Measurements from ENCODE around the gene SLC35F5.
"Not testable (repeated sequence)": the region's sequence is repeated elsewhere in the genome, so short reads cannot be mapped to it uniquely, and the experiment has no call there.

SLC35F5 gene

GRCh38 chr2:113755035-113755834 is 1.2 kb downstream of the SLC35F5 start:
- DNase-seq (ENCODE audit: low read depth) = no peak

GRCh38 chr2:113754160-113754559 is 2.3 kb downstream of the SLC35F5 start:
- no peak for DNase-seq (ENCODE audit: low read depth)

DNA sequence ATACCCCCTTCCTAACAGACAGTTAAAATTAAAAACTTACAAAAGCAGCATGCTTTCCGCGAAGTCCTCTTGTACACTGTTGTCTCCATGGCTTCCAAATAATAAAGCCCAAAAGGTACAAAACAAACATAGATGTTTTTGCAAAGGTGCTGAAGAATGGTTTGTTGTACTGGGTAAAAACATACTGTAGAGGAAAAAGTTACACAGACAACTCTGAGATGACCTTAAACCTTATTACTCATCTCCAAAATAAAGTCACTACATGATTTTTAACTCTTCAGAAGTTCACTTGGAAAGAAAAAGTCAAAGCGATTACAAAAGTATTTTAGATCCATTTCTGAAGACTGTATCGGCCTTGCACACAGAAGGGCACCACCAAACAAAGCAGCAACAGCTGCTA is 6.1 kb downstream of the SLC35F5 start:
- no peak for DNase-seq (ENCODE audit: low read depth)

DNA sequence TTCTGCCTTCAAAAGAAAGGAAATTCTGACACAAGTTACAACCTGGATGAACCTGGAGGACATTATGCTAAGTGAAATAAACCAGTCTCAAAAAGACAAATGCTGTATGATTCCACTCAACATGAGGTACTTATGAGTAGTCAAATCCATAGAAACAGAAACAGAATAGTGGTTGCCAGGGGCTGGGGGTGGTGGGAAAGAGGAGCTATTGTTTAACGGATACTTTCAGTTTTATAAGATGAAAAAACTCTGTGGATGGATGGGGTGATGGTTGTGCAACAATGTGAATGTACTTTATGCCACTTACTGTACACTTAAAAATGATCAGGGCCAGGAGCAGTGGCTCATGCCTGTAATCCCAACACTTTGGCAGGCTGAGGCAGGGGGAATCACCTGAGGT is 15.4 kb downstream of the SLC35F5 start:
- no peak for DNase-seq (ENCODE audit: low read depth)

GRCh38 chr2:113739849-113740248 is 16.6 kb downstream of the SLC35F5 start:
- DNase-seq (ENCODE audit: low read depth) = no peak

- no peak for DNase-seq (ENCODE audit: low read depth)
Measured at GRCh38 chr2:113734185-113734584, 22.3 kb downstream of the SLC35F5 start.

- DNase-seq (ENCODE audit: low read depth) = no peak
Measured at GRCh38 chr2:113724010-113724409, 32.4 kb downstream of the SLC35F5 start.

- DNase-seq (ENCODE audit: low read depth) = no peak
Measured at GRCh38 chr2:113723411-113723810, 33.0 kb downstream of the SLC35F5 start.

DNA sequence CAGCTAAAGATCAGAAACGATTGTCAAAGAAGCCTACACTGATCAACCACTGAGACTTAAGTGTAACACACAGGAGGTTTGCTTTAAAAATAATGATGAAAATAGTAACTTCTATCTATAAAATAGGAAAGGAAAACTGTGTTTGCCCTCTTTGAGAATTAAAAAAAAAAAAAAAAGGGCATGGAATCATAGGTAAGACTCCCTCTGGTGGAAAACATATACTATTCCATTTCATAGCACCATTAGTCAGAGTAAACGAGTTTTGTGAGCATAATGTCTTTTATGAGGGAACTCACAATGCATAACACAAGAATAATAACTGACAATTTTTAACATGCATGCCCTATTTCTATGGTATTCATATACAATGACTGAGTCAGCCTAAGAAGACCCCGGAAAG is 36.3 kb downstream of the SLC35F5 start:
- DNase-seq (ENCODE audit: low read depth) = no peak

DNA sequence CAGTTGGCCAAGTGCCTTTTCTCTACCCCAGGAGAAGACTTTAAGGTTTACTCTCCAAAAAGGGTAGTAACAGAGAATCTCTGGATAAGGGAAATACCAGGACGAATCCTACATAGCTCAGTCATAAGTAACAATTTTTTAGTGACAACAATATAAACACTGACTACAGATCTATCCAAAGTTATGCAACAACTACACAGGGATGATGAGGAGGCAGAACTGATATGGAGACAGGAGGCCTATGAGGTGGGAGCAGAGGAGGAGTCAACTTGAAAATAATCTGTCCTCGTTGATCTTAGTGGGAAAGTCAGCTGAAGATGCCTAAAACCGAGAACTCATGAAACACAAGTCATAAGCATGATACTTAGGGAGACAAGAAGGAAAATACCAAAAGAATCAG is 40.2 kb downstream of the SLC35F5 start:
- DNase-seq (ENCODE audit: low read depth) = no peak

- DNase-seq (ENCODE audit: low read depth) = no peak
Measured at GRCh38 chr2:113712941-113713340, 43.5 kb downstream of the SLC35F5 start.

DNA sequence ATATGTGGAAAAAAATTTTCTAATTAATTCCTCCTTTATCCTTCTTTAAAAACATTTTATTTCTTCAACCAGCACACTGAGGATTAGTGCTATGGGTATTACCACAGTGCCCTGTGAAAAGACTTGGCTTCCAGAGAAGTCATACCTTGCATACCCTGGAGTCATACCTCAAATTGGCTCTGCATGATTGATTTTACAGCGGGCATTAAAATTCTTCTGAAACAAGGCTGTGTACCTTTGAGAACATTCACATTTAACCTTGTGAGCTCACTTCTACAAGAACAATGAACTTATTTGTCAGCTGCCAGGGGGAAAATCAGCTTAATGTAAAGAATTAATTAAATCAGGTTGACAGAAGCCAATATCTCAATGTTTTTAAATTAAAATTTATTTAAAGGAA is 44.6 kb downstream of the SLC35F5 start:
- DNase-seq (ENCODE audit: low read depth) = no peak

GRCh38 chr2:113709022-113709421 is 47.4 kb downstream of the SLC35F5 start:
- no peak for DNase-seq (ENCODE audit: low read depth)

DNA sequence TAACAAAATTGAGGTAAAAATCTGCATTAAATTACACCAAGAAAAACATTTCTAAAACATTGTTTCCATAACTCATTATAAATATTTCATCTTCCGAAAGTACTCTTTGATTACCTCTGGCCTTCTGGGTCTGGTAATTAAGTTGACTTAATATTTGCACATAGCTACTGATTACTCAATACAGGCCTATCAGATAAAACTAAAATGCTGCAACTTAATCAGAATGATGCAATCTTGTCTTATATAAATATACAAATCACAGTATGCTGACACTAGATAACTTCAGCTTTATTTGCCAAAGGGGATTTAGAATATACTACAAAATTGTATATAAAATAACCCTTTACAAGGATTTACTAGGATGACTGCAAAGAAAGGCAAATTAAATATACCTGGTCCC is 49.3 kb downstream of the SLC35F5 start:
- no peak for DNase-seq (ENCODE audit: low read depth)

DNA sequence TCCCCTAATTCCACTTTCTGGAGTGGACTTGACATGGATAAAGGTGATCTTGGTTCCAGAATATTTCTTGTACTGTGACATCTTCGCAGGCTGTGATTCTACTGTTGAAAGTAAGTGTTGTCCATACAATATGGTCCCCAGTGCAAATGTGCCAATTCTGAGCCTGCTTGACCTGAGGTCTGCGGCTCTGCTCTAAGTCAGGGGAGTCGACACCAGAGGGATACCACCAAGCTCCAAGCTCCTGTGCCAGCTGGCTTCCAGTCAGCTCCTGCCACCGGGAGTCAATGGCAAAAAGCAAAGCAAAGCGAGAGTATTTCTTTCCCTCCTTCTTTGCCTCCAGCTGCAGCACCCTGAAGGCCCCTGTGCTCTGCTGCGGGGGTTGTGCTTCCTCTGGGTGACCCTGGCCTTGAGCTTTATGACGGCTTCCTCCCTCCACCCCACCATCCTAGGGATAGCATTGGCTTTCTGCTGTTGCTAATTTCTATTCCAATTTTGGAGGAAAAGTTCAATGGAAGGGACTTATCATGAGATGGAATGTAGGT is 50.4 kb downstream of the SLC35F5 start:
- DNase-seq (ENCODE audit: low read depth) = no peak

- not testable (repeated sequence) for DNase-seq (ENCODE audit: low read depth)
Measured at GRCh38 chr2:113704300-113704993, 52.0 kb downstream of the SLC35F5 start.

DNA sequence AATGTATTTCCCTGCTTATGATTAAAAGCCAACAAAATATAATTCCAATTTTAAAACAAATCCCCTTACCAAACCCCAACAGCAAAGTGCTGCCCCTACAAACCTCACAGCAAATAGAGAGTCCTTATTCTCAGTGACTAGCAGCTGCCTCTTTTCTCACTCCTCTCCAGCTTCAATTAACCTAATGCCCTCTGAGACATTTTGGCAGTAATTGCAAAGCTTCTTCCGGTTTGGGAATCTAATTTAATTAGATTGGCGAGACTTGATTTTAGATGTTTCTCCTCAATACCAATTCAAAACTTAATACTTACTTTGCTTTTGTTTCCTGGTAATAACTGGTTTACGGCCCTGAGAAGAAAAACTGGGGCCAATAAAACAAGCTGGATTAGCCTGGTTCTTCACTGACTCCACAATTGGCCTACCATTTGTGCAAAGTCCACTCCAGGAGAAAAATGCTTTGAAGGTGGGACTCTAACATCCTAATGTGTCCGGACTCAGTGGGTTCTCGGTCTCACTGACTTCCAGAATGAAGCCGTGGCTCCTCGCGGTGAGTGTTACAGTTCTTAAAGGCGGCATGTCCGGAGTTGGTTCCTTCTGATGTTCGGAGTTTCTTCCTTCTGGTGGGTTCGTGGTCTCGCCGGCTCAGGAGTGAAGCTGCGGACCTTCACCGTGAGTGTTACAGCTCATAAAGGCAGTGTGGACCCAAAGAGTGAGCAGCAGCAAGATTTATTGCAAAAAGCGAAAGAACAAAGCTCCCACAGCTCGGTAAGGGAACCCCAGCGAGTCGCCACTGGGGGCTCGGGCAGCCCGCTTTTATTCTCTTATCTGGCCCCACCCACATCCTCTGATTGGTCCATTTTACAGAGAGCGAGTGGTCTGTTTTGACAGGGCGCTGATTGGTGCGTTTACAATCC is 52.8 kb downstream of the SLC35F5 start:
- no peak for DNase-seq (ENCODE audit: low read depth)

DNA sequence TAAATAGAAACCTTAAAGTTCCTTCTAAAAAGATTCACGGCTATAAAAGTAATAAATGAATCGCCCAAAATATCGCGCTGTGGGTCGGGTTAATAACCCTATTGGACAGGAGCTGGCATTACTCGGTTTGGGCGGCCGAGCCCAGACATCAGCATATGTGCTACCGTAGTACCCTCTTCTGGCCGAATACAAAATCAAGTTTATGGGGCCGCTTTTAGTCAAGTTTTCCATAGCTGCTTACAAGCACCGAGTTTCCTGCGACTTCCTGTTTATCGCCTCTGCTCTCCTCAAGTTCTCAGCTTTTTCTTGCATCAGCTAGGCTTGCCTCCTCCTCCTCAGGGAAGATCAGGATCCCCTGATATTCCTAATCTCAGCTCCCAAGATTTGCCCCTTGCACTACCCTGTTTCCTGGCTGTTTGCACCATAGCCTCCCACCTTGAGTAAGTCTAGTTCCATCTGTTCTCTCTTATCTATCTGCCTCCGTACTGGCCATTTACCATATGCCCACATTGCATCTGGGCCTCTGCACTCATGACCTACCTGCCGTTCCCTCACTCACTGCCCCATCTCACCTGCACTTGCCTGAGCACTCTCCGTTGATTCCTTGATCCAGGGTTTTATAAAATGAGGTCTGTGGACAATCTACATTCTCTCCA is 56.1 kb downstream of the SLC35F5 start:
- peak; percentile 8 for DNase-seq (ENCODE audit: low read depth)

DNA sequence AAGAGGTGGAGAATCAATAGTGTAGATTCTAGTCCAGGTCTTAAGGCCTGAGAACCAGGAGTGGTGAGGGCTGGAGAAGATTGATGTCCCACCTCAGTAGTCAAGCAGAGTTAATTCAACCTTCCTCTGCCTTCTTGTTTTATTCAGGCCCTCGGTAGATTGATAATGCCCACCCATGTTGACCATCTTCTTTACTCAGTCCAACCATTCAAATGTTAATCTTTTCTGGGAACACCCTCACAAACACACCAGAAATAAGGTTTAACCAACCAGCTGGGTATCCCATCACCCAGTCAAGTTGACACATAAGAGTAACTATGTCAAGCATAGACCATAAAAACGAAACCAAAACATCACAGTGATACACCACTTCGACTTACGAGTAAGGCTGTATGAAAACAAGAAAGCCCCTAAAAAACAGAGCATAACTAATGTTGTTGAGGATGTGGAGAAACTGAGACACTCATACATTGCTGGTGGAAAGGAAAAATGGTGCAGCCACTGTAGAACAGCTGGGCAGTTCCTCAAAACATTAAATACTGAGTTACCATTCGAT is 57.5 kb downstream of the SLC35F5 start:
- no peak for DNase-seq (ENCODE audit: low read depth)

DNA sequence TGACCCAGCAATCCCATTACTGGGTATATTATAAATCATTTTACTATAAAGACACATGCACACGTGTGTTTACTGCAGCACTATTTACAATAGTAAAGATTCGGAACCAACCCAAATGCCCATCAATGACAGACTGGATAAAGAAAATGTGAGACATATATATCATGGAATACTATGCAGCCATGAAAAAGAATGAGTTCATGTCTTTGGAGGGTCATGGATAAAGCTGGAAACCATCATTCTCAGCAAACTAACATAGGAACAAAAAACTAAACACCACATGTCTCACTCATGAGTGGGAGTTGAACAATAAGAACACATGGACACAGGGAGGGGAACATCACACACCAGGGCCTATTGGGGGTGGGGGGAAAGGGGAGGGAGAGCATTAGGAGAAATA is 58.2 kb downstream of the SLC35F5 start:
- not testable (repeated sequence) for DNase-seq (ENCODE audit: low read depth)

DNA sequence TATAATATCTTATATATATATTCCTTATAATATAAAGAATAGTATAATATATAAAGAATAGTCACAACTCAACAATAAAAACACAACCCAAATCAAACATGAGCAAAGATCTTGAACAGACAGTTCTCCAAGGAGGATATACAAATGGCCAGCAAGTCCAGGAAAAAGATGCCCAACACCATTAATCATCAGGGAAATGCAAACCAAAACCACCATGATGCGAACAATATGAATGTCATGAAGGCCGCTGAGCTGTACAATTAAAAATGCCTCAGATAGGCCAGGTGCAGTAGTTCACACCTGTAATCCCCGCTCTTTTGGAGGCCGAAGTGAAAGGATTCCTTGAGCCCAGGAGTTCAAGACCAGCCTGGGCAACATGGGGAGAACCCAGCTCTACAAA is 58.9 kb downstream of the SLC35F5 start:
- DNase-seq (ENCODE audit: low read depth) = no peak

Measured in stimulated activated CD8-positive, alpha-beta memory T cell treated with anti-CD3 and anti-CD28 coated beads, Interleukin-12 subunit alpha, Interleukin-12 subunit beta, amount 100 ng/mL, for 4 hours (primary cell).